ENCODE results near the gene RAI14. TPM values are rescaled to one million over a fixed set of nuclear protein-coding genes. Genes with fewer than 3 reads are reported as not detected.

The RAI14 gene
- total and polyA plus RNA-seq, 2 donors (not counting 3 experiments of a cell fraction or from before 2014, with no cell fraction given) = 114 to 369 TPM

DNA sequence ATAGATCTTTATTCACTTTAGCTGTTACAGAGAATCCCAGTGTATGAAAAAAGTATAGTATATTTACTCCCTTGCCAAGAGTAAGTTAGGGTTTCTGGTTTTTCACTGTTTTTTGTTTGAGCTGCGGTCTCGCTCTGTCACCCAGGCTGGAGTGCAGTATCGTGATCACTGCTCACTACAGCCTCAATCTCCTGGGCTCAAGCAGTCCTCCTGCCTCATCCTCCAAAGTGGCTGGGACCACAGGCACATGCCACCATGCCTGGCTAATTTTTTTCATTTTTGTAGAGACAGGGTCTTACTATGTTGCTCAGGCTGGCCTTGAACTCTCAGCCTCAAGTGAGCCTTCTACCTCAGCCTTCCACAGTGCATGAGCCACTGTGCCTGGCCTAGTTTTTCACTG, 3.0 kb downstream of the RAI14 start:
- Histone ChIP-seq H4K20me1 (replicated peaks; ENCODE audit: control insufficient read depth, extremely low read depth, insufficient read depth, low read length) (peaks cover 7% of the 10 kb centered on the region), H3K4me1 (ENCODE audit: control insufficient read depth, extremely low read depth, insufficient read depth, low read length) (peaks cover 54% of the 10 kb centered on the region), H3K9me3 (replicated peaks; ENCODE audit: control insufficient read depth, insufficient read depth, low read length) (no peaks in the 10 kb centered on the region), H3K36me3 (ENCODE audit: control insufficient read depth in 2 of 2, extremely low read depth in 1 of 2, insufficient read depth in 2 of 2, low read length in 2 of 2) (peaks cover 3 to 13% of the 10 kb centered on the region in 2 experiments), H3K9me1 (replicated peaks; ENCODE audit: control insufficient read depth, extremely low read depth, insufficient read depth, low read length) (no peaks in the 10 kb centered on the region), H3K9ac (replicated peaks; ENCODE audit: extremely low read depth, insufficient read depth, low read length) (peak overlapping the region; percentile 100), H3K4me2 (ENCODE audit: insufficient read depth, low read length) (peak overlapping the region; percentile 97), H3K27me3 (ENCODE audit: control insufficient read depth in 2 of 2, insufficient read depth in 2 of 2, low read length in 2 of 2) (no peaks in the 10 kb centered on the region), H2AFZ (ENCODE audit: low read depth, low read length) (no peak overlapping the region), H3K4me3 (replicated peaks in 1 of 3; ENCODE audit: insufficient read depth in 1 of 3, low read depth in 1 of 3, low read length in 3 of 3) (peak overlapping the region; percentile 2 to 96 (median 14)), H3K79me2 (ENCODE audit: control insufficient read depth, insufficient read depth, low read length) (peaks cover 78% of the 10 kb centered on the region), H3K27ac (ENCODE audit: insufficient read depth, low read depth, low read length) (peak overlapping the region; percentile 96)
- FAIRE-seq (peak; percentile 43), DNase-seq (ENCODE audit: low read depth, low spot score) (no peak)
- ChIA-PET POLR2A (interaction anchor here (1.8 to 3.6 kb wide), 2 partner anchors 28 to 73 kb away, joined by 6 to 14 read pairs; no protein-coding TSS in a partner anchor), CTCF (interaction anchor here (1.0 to 1.3 kb wide), 2 partner anchors 35 to 173 kb away, joined by 3 to 5 read pairs; no protein-coding TSS in a partner anchor)
- intact Hi-C loops (cut with micrococcal nuclease) (loop anchor here (5.0 kb wide), 1 partner anchor 128 kb away; no protein-coding TSS in a partner anchor), dilution Hi-C loops (cut with MboI; ENCODE audit: extremely low pct_ligation_motif_present, low sequenced_read_pairs) (no loop called here)
- TF ChIP-seq MYC (IDR thresholded peaks at IDR 0.05; ENCODE audit: low read depth, low read length) = no peak
- TF ChIP-seq POLR2A (IDR thresholded peaks at IDR 0.05; ENCODE audit: low read depth, low read length) = peak; percentile 58
- BruUV-seq (replicated peaks) = no TSS peak

GRCh38 chr5:34660444-34660843, 4.3 kb downstream of the RAI14 start:
- dilution Hi-C loops (cut with MboI; ENCODE audit: extremely low pct_ligation_motif_present, low sequenced_read_pairs) (no loop called here), intact Hi-C loops (cut with micrococcal nuclease) (no loop called here)
- peaks cover 3 to 13% of the 10 kb centered on the region in 2 experiments for H3K36me3 ChIP-seq (ENCODE audit: control insufficient read depth in 2 of 2, extremely low read depth in 1 of 2, insufficient read depth in 2 of 2, low read length in 2 of 2)
- peaks cover 8% of the 10 kb centered on the region for H4K20me1 ChIP-seq (replicated peaks; ENCODE audit: control insufficient read depth, extremely low read depth, insufficient read depth, low read length)
- peak; percentile 85 for FAIRE-seq
- ChIA-PET POLR2A (interaction anchor here (1.9 to 3.6 kb wide), 2 partner anchors 26 to 74 kb away, joined by 8 to 14 read pairs; no protein-coding TSS in a partner anchor), CTCF (interaction anchor here (0.6 to 1.2 kb wide), 4 partner anchors 22 to 174 kb away, joined by 3 to 5 read pairs (median 3); no protein-coding TSS in a partner anchor)
- no TSS peak for BruUV-seq (replicated peaks)
- peaks cover 89% of the 10 kb centered on the region for H3K79me2 ChIP-seq (ENCODE audit: control insufficient read depth, insufficient read depth, low read length)
- H3K27me3 ChIP-seq (ENCODE audit: control insufficient read depth in 2 of 2, insufficient read depth in 2 of 2, low read length in 2 of 2) = no peaks in the 10 kb centered on the region
- TF ChIP-seq POLR2A (IDR thresholded peaks at IDR 0.05; ENCODE audit: low read depth, low read length) = peak; percentile 49
- TF ChIP-seq MYC (IDR thresholded peaks at IDR 0.05; ENCODE audit: low read depth, low read length) = no peak
- peak; percentile 54 for TF ChIP-seq JUN (IDR thresholded peaks at IDR 0.05; ENCODE audit: borderline replicate concordance, insufficient read depth, insufficient read length, low read depth)
- TF ChIP-seq POLR2AphosphoS5 (IDR thresholded peaks at IDR 0.05; ENCODE audit: insufficient read depth, low read depth, low read length) = peak; percentile 53
- peak; percentile 78 for TF ChIP-seq FOS (IDR thresholded peaks at IDR 0.05; ENCODE audit: borderline replicate concordance, insufficient read depth, low read length)
- no peak for TF ChIP-seq MAX (IDR thresholded peaks at IDR 0.05; ENCODE audit: insufficient read depth, insufficient read length)
- TF ChIP-seq CTCF (IDR thresholded peaks at IDR 0.05; ENCODE audit: extremely low read depth in 1 of 2, insufficient read depth in 1 of 2, low read depth in 1 of 2, low read length in 2 of 2) = no peak
- no peak for TF ChIP-seq EZH2 (IDR thresholded peaks at IDR 0.05; ENCODE audit: borderline replicate concordance, low read depth, low read length, severe bottlenecking)
- no peaks in the 10 kb centered on the region for H3K9me1 ChIP-seq (replicated peaks; ENCODE audit: control insufficient read depth, extremely low read depth, insufficient read depth, low read length)
- peak overlapping the region; percentile 97 for H3K4me2 ChIP-seq (ENCODE audit: insufficient read depth, low read length)
- peak; percentile 84 for DNase-seq (ENCODE audit: low read depth, low spot score)
- peaks cover 44% of the 10 kb centered on the region for H3K4me1 ChIP-seq (ENCODE audit: control insufficient read depth, extremely low read depth, insufficient read depth, low read length)
- peak overlapping the region in 1 of 3 experiments; percentile 37 for H3K4me3 ChIP-seq (replicated peaks in 1 of 3; ENCODE audit: insufficient read depth in 1 of 3, low read depth in 1 of 3, low read length in 3 of 3)
- peak overlapping the region; percentile 96 for H3K27ac ChIP-seq (ENCODE audit: insufficient read depth, low read depth, low read length)
- no peaks in the 10 kb centered on the region for H3K9me3 ChIP-seq (replicated peaks; ENCODE audit: control insufficient read depth, insufficient read depth, low read length)
- no peak overlapping the region for H2AFZ ChIP-seq (ENCODE audit: low read depth, low read length)
- peak overlapping the region; percentile 36 for H3K9ac ChIP-seq (replicated peaks; ENCODE audit: extremely low read depth, insufficient read depth, low read length)

Data from endothelial cell of umbilical vein (primary cell).